Suppressor macrophage treated with lipopolysaccharide for 1 hour (primary cell): Measurements from ENCODE around the gene PAQR7.

Experiments
- DNase-seq, 3 donors: peaks; one replicate each; pipeline ENCODE4 v3.0.0-alpha.2; 2020 to 2022

PAQR7 gene

GRCh38 chr1:25875154-25875855, at the start of gene PAQR7:
Gene PAQR7 (minus strand): TSS chr1:25875708. CDS start chr1:25863839, 11,869 bp downstream.
- DNase-seq, result peak; percentile 47 to 84 (median 69)

GRCh38 chr1:25924454-25924853, 48.9 kb upstream of the PAQR7 start:
- DNase-seq, result peak in 2 of 3 donors; percentile 53 to 61

GRCh38 chr1:25922971-25923552, 47.6 kb upstream of the PAQR7 start:
- peak; percentile 51 to 67 (median 60) for DNase-seq

GRCh38 chr1:25922056-25922970, 46.8 kb upstream of the PAQR7 start:
- DNase-seq, result peak in 2 of 3 donors; percentile 16 to 19

- DNase-seq, result no peak
Measured at GRCh38 chr1:25918615-25919014, 43.1 kb upstream of the PAQR7 start.

- DNase-seq, result no peak
Measured at GRCh38 chr1:25917996-25918395, 42.5 kb upstream of the PAQR7 start.

- DNase-seq, result no peak
Measured at GRCh38 chr1:25916460-25916859, 41.0 kb upstream of the PAQR7 start.

- peak in 2 of 3 donors; percentile 31 to 42 for DNase-seq
Measured at GRCh38 chr1:25914074-25914995, 38.8 kb upstream of the PAQR7 start.

- DNase-seq, result peak; percentile 52 to 72 (median 53)
Measured at GRCh38 chr1:25913206-25913605, 37.7 kb upstream of the PAQR7 start.

- no peak for DNase-seq
Measured at GRCh38 chr1:25912076-25912831, 36.7 kb upstream of the PAQR7 start.

- no peak for DNase-seq
Measured at GRCh38 chr1:25911162-25911561, 35.7 kb upstream of the PAQR7 start.

- DNase-seq, result no peak
Measured at GRCh38 chr1:25909040-25909439, 33.5 kb upstream of the PAQR7 start.

- DNase-seq, result no peak
Measured at GRCh38 chr1:25908161-25908560, 32.7 kb upstream of the PAQR7 start.

GRCh38 chr1:25907601-25908000, 32.1 kb upstream of the PAQR7 start:
- no peak for DNase-seq

GRCh38 chr1:25906644-25907300, 31.3 kb upstream of the PAQR7 start:
- peak in 1 of 3 donors; percentile 17 for DNase-seq

- DNase-seq, result peak; percentile 77 to 91 (median 84)
Measured at GRCh38 chr1:25905680-25906643, 30.5 kb upstream of the PAQR7 start, which contains the start of gene STMN1. Gene STMN1 (minus strand): TSS chr1:25906419. CDS start chr1:25904676, 1,743 bp downstream.

- peak; percentile 92 to 98 (median 95) for DNase-seq
Measured at GRCh38 chr1:25904943-25905679, 29.6 kb upstream of the PAQR7 start.

GRCh38 chr1:25903986-25904385, 28.5 kb upstream of the PAQR7 start:
- no peak for DNase-seq

GRCh38 chr1:25902462-25902861, 27.0 kb upstream of the PAQR7 start:
- DNase-seq, result no peak
